Uterus (tissue), 4 donors: ENCODE results near the gene TCN2. TPM values are rescaled to one million over a fixed set of nuclear protein-coding genes. Genes with fewer than 3 reads are reported as not detected.
"Not testable (repeated sequence)": the region's sequence is repeated elsewhere in the genome, so short reads cannot be mapped to it uniquely, and the experiment has no call there.

Source experiments
- DNase-seq, 2 donors: peaks; one replicate each; pipeline ENCODE4 v3.0.0-alpha.2; 2019 to 2020
- H3K27ac ChIP-seq, 2 donors: fragments of 200-600 bp; sonication (generic); 1 replicate in 1 of 2; 2 replicates in 1 of 2; pipeline ENCODE4 v1.5.1; 2016 to 2018
- H3K27me3 ChIP-seq, 2 donors: fragments of 200-600 bp; sonication (generic); one replicate each; pipeline ENCODE4 v1.5.1; 2018 to 2019; ENCODE audit warnings: control low read depth in 1 of 2
- H3K36me3 ChIP-seq, 2 donors: fragments of 200-600 bp; sonication (generic); one replicate each; pipeline ENCODE4 v1.5.1; 2019; ENCODE audit warnings: control low read depth in 1 of 2
- H3K4me1 ChIP-seq, 2 donors: fragments of 200-600 bp; sonication (generic); one replicate each; pipeline ENCODE4 v1.5.1; 2018 to 2019; ENCODE audit warnings: control low read depth in 1 of 2
- H3K4me3 ChIP-seq, 2 donors: fragments of 200-600 bp; sonication (generic); 1 replicate in 1 of 2; 2 replicates in 1 of 2; pipeline ENCODE4 v1.5.1; 2018 to 2019; ENCODE audit warnings: mild to moderate bottlenecking in 1 of 2
- H3K9me3 ChIP-seq, 2 donors: fragments of 200-600 bp; sonication (generic); one replicate each; pipeline ENCODE4 v1.5.1; 2019; ENCODE audit warnings: control low read depth in 1 of 2
- CTCF ChIP-seq, 4 experiments: fragments of 200-600 bp in 2 of 4; fragments of 450-650 bp in 2 of 4; sonication (generic) in 2 of 4; IDR thresholded peaks; one replicate each; pipeline ENCODE4 v1.5.1; 2016 to 2019; ENCODE audit warnings: antibody characterized with exemption in 4 of 4, mild to moderate bottlenecking in 2 of 4, moderate library complexity in 1 of 4
- POLR2A ChIP-seq, 2 donors: fragments of 450-650 bp; IDR thresholded peaks; one replicate each; pipeline ENCODE4 v1.6.1; 2016; ENCODE audit warnings: antibody characterized with exemption in 2 of 2, mild to moderate bottlenecking in 1 of 2, moderate library complexity in 1 of 2
- intact Hi-C: fragments of 100-400 bp; cut with DNase I; formaldehyde crosslinking; loops from one replicate; pipeline ENCODE4 v1.15.1; 2023; ENCODE audit warnings: low total_unique reads
- total RNA-seq, 4 donors: library from RNA; depleted of rRNA in 3 of 4; stranded (reverse); fragments of >200 nt in 3 of 4; gene quantifications; one replicate each; pipeline versions ENCODE4 v1.1.0 to v1.2.4, GENCODE V29; 2014 to 2023
- donor health status: DM: yes; HTN: yes; CAD: no.

The TCN2 gene
- total RNA-seq: 10 to 100 TPM; 21.8 to 44.5 (median 30.3) TPM

GRCh38 chr22:30606455-30607299 lies at the start of gene TCN2:
Gene TCN2, plus strand, starts transcription at chr22:30607174. Its CDS starts 158 bp downstream, at chr22:30607332.
- Histone ChIP-seq H3K27ac (peak within 1 kb of the TSS; percentile 82 to 85), H3K4me1 (peaks cover 0 to 14% of the 10 kb centered on the region in 2 donors), H3K9me3 (no peaks in the 10 kb centered on the region), H3K27me3 (no peaks in the 10 kb centered on the region), H3K36me3 (no peaks in the 10 kb centered on the region), H3K4me3 (peak within 1 kb of the TSS; percentile 35 to 39)
- intact Hi-C loops: no loop called here
- DNase-seq: peak; percentile 65 to 79
- no peak for TF ChIP-seq CTCF (IDR thresholded peaks at IDR 0.05)

- Histone ChIP-seq H3K36me3 (no peaks in the 10 kb centered on the region), H3K9me3 (no peaks in the 10 kb centered on the region), H3K27ac (no peak overlapping the region), H3K4me3 (no peak overlapping the region), H3K4me1 (no peaks in the 10 kb centered on the region), H3K27me3 (no peaks in the 10 kb centered on the region)
- intact Hi-C loops: no loop called here
- no peak for DNase-seq
- TF ChIP-seq CTCF (IDR thresholded peaks at IDR 0.05) (no peak), POLR2A (IDR thresholded peaks at IDR 0.05) (no peak)
Observed at GRCh38 chr22:30557243-30557642, 49.7 kb upstream of the TCN2 start.

- Histone ChIP-seq H3K4me1 (no peaks in the 10 kb centered on the region), H3K27ac (no peak overlapping the region), H3K27me3 (no peaks in the 10 kb centered on the region), H3K9me3 (no peaks in the 10 kb centered on the region), H3K36me3 (no peaks in the 10 kb centered on the region), H3K4me3 (no peak overlapping the region)
- no peak for TF ChIP-seq CTCF (IDR thresholded peaks at IDR 0.05)
- no peak for TF ChIP-seq POLR2A (IDR thresholded peaks at IDR 0.05)
- no peak for DNase-seq
- intact Hi-C loops: no loop called here
Observed at GRCh38 chr22:30559889-30560288, 47.1 kb upstream of the TCN2 start.

- H3K4me3 ChIP-seq, H3K27me3 ChIP-seq, DNase-seq, H3K36me3 ChIP-seq, H3K27ac ChIP-seq, H3K4me1 ChIP-seq, intact Hi-C loops, H3K9me3 ChIP-seq: not testable (repeated sequence)
Observed at GRCh38 chr22:30560643-30561202, 46.3 kb upstream of the TCN2 start.

- H3K9me3 ChIP-seq: no peaks in the 10 kb centered on the region
- H3K27me3 ChIP-seq: no peaks in the 10 kb centered on the region
- DNase-seq: no peak
- H3K36me3 ChIP-seq: no peaks in the 10 kb centered on the region
- H3K4me3 ChIP-seq: no peak overlapping the region
- no peak overlapping the region for H3K27ac ChIP-seq
- intact Hi-C loops: no loop called here
- no peaks in the 10 kb centered on the region for H3K4me1 ChIP-seq
- TF ChIP-seq POLR2A (IDR thresholded peaks at IDR 0.05): no peak
- no peak for TF ChIP-seq CTCF (IDR thresholded peaks at IDR 0.05)
Observed at GRCh38 chr22:30561402-30562189, 45.4 kb upstream of the TCN2 start.
